OCI-LY7 (cell line): ENCODE measurements around the gene FDXR. TPM values are rescaled to one million over a fixed set of nuclear protein-coding genes. Genes with fewer than 3 reads are reported as not detected.

ENCODE experiments used
- BruUV-seq: library from RNA; stranded (reverse); fragments of 400-500 nt; replicated peaks from 2 replicates; lab custom pipeline; 2021; lab: Mats Ljungman, UMichigan
- CTCF ChIA-PET: fragments of 300-600 bp; sonication (Branson Sonifier 250); formaldehyde crosslinking; loops from one replicate; lab custom pipeline; 2022; ENCODE audit warnings: antibody characterized with exemption; ENCODE audit not compliant: unreplicated experiment; lab: Charles Lee
- POLR2A ChIA-PET: fragments of 300-600 bp; sonication (Branson Sonifier 250); formaldehyde crosslinking; loops from one replicate; lab custom pipeline; 2022; ENCODE audit warnings: antibody characterized with exemption; lab: Charles Lee
- DNase-seq: peaks from one replicate; pipeline ENCODE4 v3.0.0-alpha.2; 2015; ENCODE audit warnings: low spot score
- H2AFZ ChIP-seq: fragments of 200-600 bp; sonication (generic), shearing (Covaris generic); 2 replicates; pipeline ENCODE4 v1.6.1; 2014; ENCODE audit warnings: mild to moderate bottlenecking, antibody characterized with exemption, low read length, moderate library complexity
- H3K27ac ChIP-seq: fragments of 200-600 bp; sonication (generic); 2 replicates; pipeline ENCODE4 v1.5.1; 2014; ENCODE audit warnings: mixed run types, low read depth, mild to moderate bottlenecking, moderate library complexity, low read length, inconsistent platforms; ENCODE audit not compliant: poor library complexity, severe bottlenecking
- H3K36me3 ChIP-seq: fragments of 200-600 bp; sonication (generic); 2 replicates; pipeline ENCODE4 v1.6.1; 2014; ENCODE audit warnings: mild to moderate bottlenecking, antibody characterized with exemption, low read length, moderate library complexity, mixed read lengths; ENCODE audit not compliant: insufficient read depth
- H3K4me1 ChIP-seq: fragments of 200-600 bp; sonication (generic); 2 replicates; pipeline ENCODE4 v1.5.1; 2014; ENCODE audit warnings: mild to moderate bottlenecking, low read length; ENCODE audit not compliant: insufficient read depth, poor library complexity, severe bottlenecking
- H3K4me2 ChIP-seq: fragments of 200-600 bp; sonication (generic); 2 replicates; pipeline ENCODE4 v1.6.1; 2014; ENCODE audit warnings: mild to moderate bottlenecking, low read length
- H3K4me3 ChIP-seq: fragments of 200-600 bp; sonication (generic); 2 replicates; pipeline ENCODE4 v1.5.1; 2014; ENCODE audit warnings: mild to moderate bottlenecking, low read depth, low read length; ENCODE audit not compliant: poor library complexity, severe bottlenecking
- H3K79me2 ChIP-seq: fragments of 200-600 bp; sonication (generic); 2 replicates; pipeline ENCODE4 v1.6.1; 2016; ENCODE audit warnings: low read depth, mild to moderate bottlenecking, low read length, moderate library complexity, mixed read lengths; ENCODE audit not compliant: insufficient read depth
- H3K9me2 ChIP-seq: fragments of 200-600 bp; sonication (generic); 2 replicates; pipeline ENCODE4 v1.6.1; 2016; ENCODE audit warnings: mild to moderate bottlenecking, low read length, mixed read lengths; ENCODE audit not compliant: insufficient read depth
- H3K9me3 ChIP-seq: fragments of 200-600 bp; sonication (generic); 2 replicates; pipeline ENCODE4 v1.6.1; 2014; ENCODE audit warnings: mild to moderate bottlenecking, mixed run types, low read length, mixed read lengths
- H4K20me1 ChIP-seq: fragments of 200-600 bp; sonication (generic); 2 replicates; pipeline ENCODE4 v1.6.1; 2014; ENCODE audit warnings: mild to moderate bottlenecking, antibody characterized with exemption, low read length, moderate library complexity, mixed read lengths; ENCODE audit not compliant: insufficient read depth
- EZH2phosphoT487 ChIP-seq: fragments of 200-600 bp; sonication (generic); IDR thresholded peaks from 2 replicates; pipeline ENCODE4 v1.6.1; 2018; ENCODE audit warnings: low read depth, borderline replicate concordance, mild to moderate bottlenecking, mixed run types, antibody characterized with exemption, low read length, moderate library complexity, mixed read lengths
- intact Hi-C: fragments of 100-400 bp; cut with micrococcal nuclease; formaldehyde crosslinking; loops from one replicate; pipeline ENCODE4 v1.10.0; 2022; ENCODE audit not compliant: unreplicated experiment
- total RNA-seq, 2 experiments: library from RNA; depleted of rRNA in 1 of 2; stranded (reverse); fragments of >200 nt in 1 of 2; shearing (Covaris generic) in 1 of 2; gene quantifications; 2 replicates each; pipeline ENCODE4 v1.2.3, GENCODE V29; 2014 to 2022
- TF ChIP-seq, protein P1 (sequence below): fragments of 200-600 bp; sonication (generic); conservative IDR thresholded peaks from 2 replicates; pipeline ENCODE4 v1.5.1; 2014; ENCODE audit warnings: mild to moderate bottlenecking, antibody characterized with exemption, low read length, moderate library complexity, mixed read lengths

FDXR gene
- total RNA-seq, 2 experiments from 2014 or later: 12.2 to 18.3 TPM

DNA sequence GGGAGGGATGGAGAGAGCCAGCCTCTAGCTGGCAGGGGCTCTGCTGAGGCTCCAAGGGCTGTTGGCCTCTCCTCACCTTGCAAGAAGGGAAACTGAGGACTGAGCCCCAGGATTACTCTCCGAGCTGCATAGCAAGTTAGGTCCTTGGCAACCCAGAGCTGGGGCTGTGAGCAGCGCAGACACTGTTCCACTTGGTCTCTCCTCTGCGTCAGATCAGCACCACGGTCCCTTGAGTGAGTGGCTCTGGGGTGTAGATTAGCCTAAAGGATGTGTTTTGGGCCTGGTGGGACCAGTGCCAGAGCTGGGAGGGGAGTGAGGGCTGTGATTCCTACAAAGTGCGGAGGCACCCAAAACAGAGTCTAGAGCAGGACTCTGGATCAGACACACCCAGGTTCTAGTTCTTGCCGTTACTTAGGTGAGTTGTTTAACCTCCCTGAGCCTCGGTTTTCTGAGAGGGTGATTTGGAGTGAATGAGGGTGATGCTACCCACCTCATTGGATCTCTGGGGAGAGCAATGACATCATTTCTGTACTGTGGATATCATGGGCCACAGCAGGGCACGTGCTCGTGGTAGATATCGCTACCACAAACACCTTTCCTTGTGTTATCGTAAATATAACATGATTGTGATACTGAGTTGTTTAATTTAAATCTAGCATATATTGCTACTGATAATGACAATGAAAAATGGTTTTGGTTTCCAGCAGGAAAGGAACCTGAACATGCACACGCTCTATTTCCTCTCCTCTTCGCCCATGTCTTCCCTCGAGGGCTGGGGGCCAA, 28.8 kb upstream of the FDXR start:
- Histone ChIP-seq H4K20me1 (no peaks in the 10 kb centered on the region), H3K9me3 (no peaks in the 10 kb centered on the region), H3K36me3 (no peaks in the 10 kb centered on the region), H3K4me3 (no peak overlapping the region), H3K27ac (no peak overlapping the region), H3K79me2 (no peaks in the 10 kb centered on the region), H2AFZ (no peak overlapping the region), H3K4me1 (no peaks in the 10 kb centered on the region), H3K9me2 (no peaks in the 10 kb centered on the region), H3K4me2 (no peak overlapping the region)
- ChIA-PET CTCF (no interaction called here), POLR2A (no interaction called here)
- DNase-seq: no peak
- no peak for TF ChIP-seq EZH2phosphoT487
- TF ChIP-seq, protein P1, sequence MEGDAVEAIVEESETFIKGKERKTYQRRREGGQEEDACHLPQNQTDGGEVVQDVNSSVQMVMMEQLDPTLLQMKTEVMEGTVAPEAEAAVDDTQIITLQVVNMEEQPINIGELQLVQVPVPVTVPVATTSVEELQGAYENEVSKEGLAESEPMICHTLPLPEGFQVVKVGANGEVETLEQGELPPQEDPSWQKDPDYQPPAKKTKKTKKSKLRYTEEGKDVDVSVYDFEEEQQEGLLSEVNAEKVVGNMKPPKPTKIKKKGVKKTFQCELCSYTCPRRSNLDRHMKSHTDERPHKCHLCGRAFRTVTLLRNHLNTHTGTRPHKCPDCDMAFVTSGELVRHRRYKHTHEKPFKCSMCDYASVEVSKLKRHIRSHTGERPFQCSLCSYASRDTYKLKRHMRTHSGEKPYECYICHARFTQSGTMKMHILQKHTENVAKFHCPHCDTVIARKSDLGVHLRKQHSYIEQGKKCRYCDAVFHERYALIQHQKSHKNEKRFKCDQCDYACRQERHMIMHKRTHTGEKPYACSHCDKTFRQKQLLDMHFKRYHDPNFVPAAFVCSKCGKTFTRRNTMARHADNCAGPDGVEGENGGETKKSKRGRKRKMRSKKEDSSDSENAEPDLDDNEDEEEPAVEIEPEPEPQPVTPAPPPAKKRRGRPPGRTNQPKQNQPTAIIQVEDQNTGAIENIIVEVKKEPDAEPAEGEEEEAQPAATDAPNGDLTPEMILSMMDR: no peak
- intact Hi-C loops: no loop called here
- BruUV-seq: no TSS peak

DNA sequence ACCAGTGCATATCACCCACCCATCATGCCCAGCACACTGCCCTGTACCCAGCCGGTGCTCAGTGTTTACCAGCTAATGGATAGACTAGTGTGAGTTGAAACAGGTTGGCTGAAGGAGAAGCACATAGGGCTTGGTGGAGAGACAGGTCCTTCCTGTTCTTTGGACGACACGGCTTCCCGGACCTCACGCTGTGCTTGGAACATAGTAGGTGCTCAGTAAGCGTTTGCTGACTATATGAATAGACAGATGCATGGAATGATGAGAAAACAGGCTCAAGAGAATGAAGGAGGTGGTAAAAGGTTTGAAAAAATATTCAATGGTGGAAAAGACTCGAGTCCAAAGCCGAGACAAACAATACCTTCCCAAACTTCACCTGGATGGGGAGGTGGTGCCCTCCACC, 27.4 kb upstream of the FDXR start:
- DNase-seq: no peak
- POLR2A ChIA-PET: no interaction called here
- Histone ChIP-seq H3K9me3 (no peaks in the 10 kb centered on the region), H3K27ac (no peak overlapping the region), H3K4me1 (no peaks in the 10 kb centered on the region), H3K4me2 (no peak overlapping the region), H4K20me1 (no peaks in the 10 kb centered on the region), H3K4me3 (no peak overlapping the region), H3K9me2 (no peaks in the 10 kb centered on the region), H2AFZ (no peak overlapping the region), H3K36me3 (no peaks in the 10 kb centered on the region), H3K79me2 (no peaks in the 10 kb centered on the region)
- intact Hi-C loops: no loop called here
- no TSS peak for BruUV-seq
- CTCF ChIA-PET: no interaction called here
- no peak for TF ChIP-seq EZH2phosphoT487
- TF ChIP-seq, protein P1: no peak

DNA sequence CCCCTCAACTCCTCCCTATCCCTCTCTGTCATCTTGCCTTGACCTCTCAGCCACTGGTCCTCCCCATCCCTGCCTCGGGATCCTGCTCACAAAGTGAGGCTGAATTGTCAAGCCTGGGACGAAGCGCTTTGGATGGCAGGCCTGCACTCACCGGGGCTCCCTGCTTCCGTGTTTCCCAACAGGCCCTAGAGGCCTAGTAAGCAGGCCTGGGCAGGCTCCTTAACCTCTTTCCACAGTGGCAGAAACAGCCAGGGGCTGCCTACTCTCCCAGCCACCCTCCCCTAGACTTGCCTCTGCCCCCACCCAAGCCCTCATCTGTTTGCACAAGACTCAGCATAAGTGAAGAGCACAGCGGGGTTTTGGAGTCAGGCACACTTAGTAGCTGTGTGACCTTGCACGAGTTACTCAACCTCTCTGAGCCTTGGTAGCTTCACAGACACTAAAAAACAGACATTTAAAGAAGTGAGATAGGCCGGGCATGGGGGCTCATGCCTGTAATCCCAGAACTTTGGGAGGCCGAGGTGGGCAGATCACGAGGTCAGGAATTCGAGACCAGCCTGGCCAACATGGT, 25.7 kb upstream of the FDXR start:
- CTCF ChIA-PET: no interaction called here
- BruUV-seq: no TSS peak
- TF ChIP-seq, protein P1: no peak
- no peaks in the 10 kb centered on the region for H3K4me1 ChIP-seq
- H2AFZ ChIP-seq: no peak overlapping the region
- H3K36me3 ChIP-seq: no peaks in the 10 kb centered on the region
- H3K4me3 ChIP-seq: no peak overlapping the region
- no peak overlapping the region for H3K27ac ChIP-seq
- DNase-seq: no peak
- H3K79me2 ChIP-seq: no peaks in the 10 kb centered on the region
- POLR2A ChIA-PET: interaction anchor here (1.2 kb wide), 1 partner anchor 24 kb away, joined by 3 read pairs; no protein-coding TSS in a partner anchor
- no peak overlapping the region for H3K4me2 ChIP-seq
- intact Hi-C loops: no loop called here
- H4K20me1 ChIP-seq: no peaks in the 10 kb centered on the region
- H3K9me2 ChIP-seq: no peaks in the 10 kb centered on the region
- H3K9me3 ChIP-seq: no peaks in the 10 kb centered on the region
